Prostate gland (tissue), 2 donors: ENCODE data around the gene COL4A3. TPM values are rescaled to one million over a fixed set of nuclear protein-coding genes. Genes with fewer than 3 reads are reported as not detected.

Experiments
- DNase-seq: peaks from one replicate; pipeline ENCODE4 v3.0.0-alpha.2; 2019; ENCODE audit warnings: low spot score
- H3K27ac ChIP-seq, 2 donors: fragments of 200-600 bp; sonication (generic); 2 replicates each; pipeline ENCODE4 v1.5.1; 2017 to 2019
- H3K27me3 ChIP-seq: fragments of 200-600 bp; sonication (generic); replicated peaks from 2 replicates; pipeline ENCODE4 v1.5.1; 2019; ENCODE audit not compliant: insufficient read depth
- H3K36me3 ChIP-seq, 2 donors: fragments of 200-600 bp; sonication (generic); 1 replicate in 1 of 2; 2 replicates in 1 of 2; pipeline versions ENCODE4 v1.5.1 to v1.8.1; 2017 to 2019
- H3K4me1 ChIP-seq: fragments of 200-600 bp; sonication (generic); replicated peaks from 2 replicates; pipeline ENCODE4 v1.5.1; 2019
- H3K4me3 ChIP-seq, 2 donors: fragments of 200-600 bp; sonication (generic); 2 replicates each; pipeline ENCODE4 v1.5.1; 2017 to 2019
- H3K9me3 ChIP-seq: fragments of 200-600 bp; sonication (generic); 2 replicates; pipeline ENCODE4 v1.5.1; 2017
- POLR2A ChIP-seq: fragments of 450-650 bp; IDR thresholded peaks from one replicate; pipeline ENCODE4 v1.6.1; 2016; ENCODE audit warnings: antibody characterized with exemption, mild to moderate bottlenecking
- POLR2AphosphoS5 ChIP-seq: sonication (generic); formaldehyde crosslinking; IDR thresholded peaks from one replicate; pipeline ENCODE4 v1.6.1; 2017; ENCODE audit warnings: antibody characterized with exemption
- WGBS: methylation state at CpG from one replicate; pipeline ENCODE4 v1.1.5; 2018; 5-methylcytosine and 5-hydroxymethylcytosine counted together
- intact Hi-C: fragments of 100-400 bp; cut with DNase I; formaldehyde crosslinking; loops from one replicate; pipeline ENCODE4 v1.14.2; 2022
- total RNA-seq, 2 donors: library from RNA; depleted of rRNA; stranded (reverse); fragments of >200 nt; gene quantifications; one replicate each; pipeline ENCODE4 v1.1.0, GENCODE V29; 2016
- TF ChIP-seq, protein P1 (sequence below), 4 experiments: fragments of 200-600 bp in 2 of 4; fragments of 450-650 bp in 2 of 4; sonication (generic) in 2 of 4; IDR thresholded peaks; 1 replicate in 3 of 4; 2 replicates in 1 of 4; pipeline ENCODE4 v1.5.1; 2016 to 2019; ENCODE audit warnings: antibody characterized with exemption in 4 of 4, mild to moderate bottlenecking in 2 of 4, moderate library complexity in 2 of 4

The COL4A3 gene
- 1 to 10 TPM; 3.5 to 7.0 TPM for total RNA-seq

DNA sequence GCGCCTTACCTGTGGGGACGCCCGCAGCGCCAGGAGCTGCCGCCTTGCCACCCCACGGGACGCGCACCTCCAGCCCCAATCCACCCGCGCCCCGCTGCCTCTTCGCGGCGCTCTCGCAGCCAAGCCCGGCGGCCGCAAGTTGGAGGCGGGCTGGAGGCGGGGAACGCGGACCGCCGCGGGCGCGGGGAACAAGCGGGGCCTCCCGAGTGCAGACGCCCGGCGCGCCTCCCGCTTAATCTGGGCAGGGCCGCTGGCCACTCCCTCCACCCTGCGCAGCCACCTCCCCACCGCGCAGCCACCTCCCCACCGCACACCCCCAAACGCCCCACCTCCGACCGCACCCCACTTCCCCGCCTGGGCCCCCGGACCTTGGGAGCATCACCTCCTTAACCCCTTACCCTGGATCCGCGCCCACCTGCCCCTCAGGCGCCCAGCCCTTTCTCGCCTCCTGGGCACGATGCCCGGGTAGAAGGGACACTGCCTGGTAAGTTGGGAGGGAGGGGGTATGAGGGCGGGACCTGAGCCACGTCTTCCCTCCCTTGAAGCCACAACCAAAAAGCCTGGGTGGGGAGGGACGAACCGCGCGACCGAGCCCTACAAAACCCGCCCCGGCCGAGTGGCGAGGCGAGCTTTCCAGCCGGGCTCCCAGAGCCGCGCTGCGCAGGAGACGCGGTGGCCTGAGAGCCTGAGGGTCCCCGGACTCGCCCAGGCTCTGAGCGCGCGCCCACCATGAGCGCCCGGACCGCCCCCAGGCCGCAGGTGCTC lies at the start of gene COL4A3, which contains the start of gene COL4A4:
Gene COL4A3, plus strand, starts transcription at position 627 of the 765 bp plus-strand sequence. Its CDS starts 103 bp downstream, at position 730.
Gene COL4A4, minus strand, starts transcription at position 208 of the 765 bp plus-strand sequence. CDS start 16,722 bp downstream, outside the sequence.
- under 1% methylated on average over 51 of the region's 77 CpGs for WGBS
- Histone ChIP-seq H3K27ac (peak within 1 kb of the TSS; percentile 54 to 76), H3K4me1 (no peaks in the 10 kb centered on the region), H3K27me3 (no peaks in the 10 kb centered on the region), H3K36me3 (no peaks in the 10 kb centered on the region), H3K9me3 (no peaks in the 10 kb centered on the region), H3K4me3 (peak within 1 kb of the TSS; percentile 47 to 50)
- intact Hi-C loops: no loop called here
- DNase-seq: peak; percentile 16
- TF ChIP-seq POLR2A (no peak), POLR2AphosphoS5 (no peak)
- TF ChIP-seq, protein P1, sequence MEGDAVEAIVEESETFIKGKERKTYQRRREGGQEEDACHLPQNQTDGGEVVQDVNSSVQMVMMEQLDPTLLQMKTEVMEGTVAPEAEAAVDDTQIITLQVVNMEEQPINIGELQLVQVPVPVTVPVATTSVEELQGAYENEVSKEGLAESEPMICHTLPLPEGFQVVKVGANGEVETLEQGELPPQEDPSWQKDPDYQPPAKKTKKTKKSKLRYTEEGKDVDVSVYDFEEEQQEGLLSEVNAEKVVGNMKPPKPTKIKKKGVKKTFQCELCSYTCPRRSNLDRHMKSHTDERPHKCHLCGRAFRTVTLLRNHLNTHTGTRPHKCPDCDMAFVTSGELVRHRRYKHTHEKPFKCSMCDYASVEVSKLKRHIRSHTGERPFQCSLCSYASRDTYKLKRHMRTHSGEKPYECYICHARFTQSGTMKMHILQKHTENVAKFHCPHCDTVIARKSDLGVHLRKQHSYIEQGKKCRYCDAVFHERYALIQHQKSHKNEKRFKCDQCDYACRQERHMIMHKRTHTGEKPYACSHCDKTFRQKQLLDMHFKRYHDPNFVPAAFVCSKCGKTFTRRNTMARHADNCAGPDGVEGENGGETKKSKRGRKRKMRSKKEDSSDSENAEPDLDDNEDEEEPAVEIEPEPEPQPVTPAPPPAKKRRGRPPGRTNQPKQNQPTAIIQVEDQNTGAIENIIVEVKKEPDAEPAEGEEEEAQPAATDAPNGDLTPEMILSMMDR (IDR thresholded peaks at IDR 0.05): no peak

DNA sequence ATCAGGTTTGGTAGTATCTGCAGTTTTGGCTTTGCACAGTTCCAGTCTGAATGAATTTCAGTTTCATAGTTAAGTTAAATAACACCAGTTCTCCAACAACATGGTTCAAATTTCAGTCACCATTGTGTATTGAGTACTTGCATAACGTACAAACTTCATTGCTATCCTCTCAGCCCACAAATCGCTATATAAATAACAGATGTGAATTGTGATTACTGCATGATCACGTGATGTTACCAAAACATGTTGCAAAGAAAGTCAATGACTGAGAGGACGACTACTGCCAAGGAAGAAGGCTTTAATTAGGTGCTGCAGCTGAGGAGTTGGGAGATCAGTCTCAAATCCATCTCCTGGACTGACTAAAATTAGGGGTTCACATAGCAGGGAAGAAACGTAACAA lies 48.7 kb upstream of the COL4A3 start:
- TF ChIP-seq POLR2AphosphoS5 (no peak), POLR2A (no peak)
- TF ChIP-seq, protein P1 (IDR thresholded peaks at IDR 0.05): no peak
- Histone ChIP-seq H3K27ac (no peak overlapping the region), H3K9me3 (no peaks in the 10 kb centered on the region), H3K36me3 (no peaks in the 10 kb centered on the region), H3K27me3 (no peaks in the 10 kb centered on the region), H3K4me1 (no peaks in the 10 kb centered on the region), H3K4me3 (no peak overlapping the region)
- intact Hi-C loops: no loop called here
- 63% methylated on average over 5 of the region's 5 CpGs for WGBS
- DNase-seq: no peak

DNA sequence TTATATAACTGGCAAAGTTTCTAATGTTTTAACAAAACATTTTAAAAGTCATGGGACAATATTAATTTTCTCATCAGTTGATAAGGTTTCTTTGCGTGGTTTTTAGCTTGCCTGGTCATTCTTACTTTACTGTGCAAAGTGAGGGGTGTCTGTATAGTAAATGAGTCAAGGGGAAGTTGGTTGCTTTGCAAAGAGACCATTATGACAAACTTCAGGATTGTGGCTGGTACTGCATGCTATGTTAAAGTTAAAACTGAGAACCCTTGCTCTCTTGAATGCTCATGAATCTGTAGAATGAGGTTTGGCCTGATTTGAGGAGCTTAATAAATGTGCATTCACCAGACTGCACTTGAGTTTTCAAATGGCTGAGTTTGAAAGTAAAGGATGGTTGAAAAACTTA lies 47.4 kb upstream of the COL4A3 start:
- intact Hi-C loops: no loop called here
- no peak overlapping the region for H3K27ac ChIP-seq
- no peaks in the 10 kb centered on the region for H3K27me3 ChIP-seq
- DNase-seq: no peak
- H3K4me3 ChIP-seq: no peak overlapping the region
- no peaks in the 10 kb centered on the region for H3K36me3 ChIP-seq
- H3K4me1 ChIP-seq: no peaks in the 10 kb centered on the region
- WGBS: 91% methylated on average over 1 of the region's 1 CpG
- TF ChIP-seq, protein P1 (IDR thresholded peaks at IDR 0.05): no peak
- TF ChIP-seq POLR2A (no peak), POLR2AphosphoS5 (no peak)
- no peaks in the 10 kb centered on the region for H3K9me3 ChIP-seq

DNA sequence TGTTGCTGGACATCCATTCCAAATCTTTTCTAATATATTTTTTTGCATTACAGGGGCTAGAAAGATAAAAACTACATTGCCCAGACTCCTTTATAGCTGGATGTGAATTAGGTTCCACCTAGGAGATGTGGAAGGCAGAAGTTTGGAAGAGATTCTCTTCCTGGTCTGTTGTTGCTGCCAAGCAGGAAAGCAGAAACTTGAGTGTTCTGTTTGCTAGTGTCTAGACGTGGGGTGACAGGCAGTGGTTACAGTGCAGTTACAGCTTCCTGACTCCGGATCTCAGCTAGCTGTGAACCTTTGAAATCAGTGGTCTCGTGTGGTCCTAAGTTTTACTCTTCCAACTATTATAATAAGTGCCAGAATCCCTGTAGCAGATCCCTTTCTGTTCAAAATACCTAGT lies 46.6 kb upstream of the COL4A3 start:
- Histone ChIP-seq H3K27me3 (no peaks in the 10 kb centered on the region), H3K4me1 (no peaks in the 10 kb centered on the region), H3K27ac (no peak overlapping the region), H3K36me3 (no peaks in the 10 kb centered on the region), H3K4me3 (no peak overlapping the region), H3K9me3 (no peaks in the 10 kb centered on the region)
- TF ChIP-seq POLR2A (no peak), POLR2AphosphoS5 (no peak)
- TF ChIP-seq, protein P1 (IDR thresholded peaks at IDR 0.05): no peak
- DNase-seq: no peak
- intact Hi-C loops: no loop called here
- 40% methylated on average over 3 of the region's 3 CpGs for WGBS

DNA sequence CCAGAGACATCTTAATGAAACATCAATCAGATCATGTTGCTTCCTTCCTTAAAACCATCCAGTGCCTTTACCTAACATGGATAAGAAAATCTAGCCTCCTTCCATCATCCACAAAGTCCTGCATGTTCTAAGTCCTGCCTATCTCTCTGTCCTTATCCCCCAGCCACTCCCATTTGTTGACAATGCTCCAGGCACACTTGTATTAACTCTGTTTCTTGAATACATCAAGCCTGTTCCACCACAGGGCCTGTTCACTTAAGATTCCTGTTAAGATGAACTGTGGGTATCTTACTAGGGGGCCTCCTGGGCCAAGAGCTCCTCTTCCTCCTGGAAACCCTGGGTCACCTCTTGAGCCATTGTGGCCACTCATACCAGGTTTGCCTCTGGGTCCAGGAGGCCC lies 46.1 kb upstream of the COL4A3 start:
- TF ChIP-seq POLR2A (no peak), POLR2AphosphoS5 (no peak)
- TF ChIP-seq, protein P1 (IDR thresholded peaks at IDR 0.05): no peak
- intact Hi-C loops: no loop called here
- Histone ChIP-seq H3K9me3 (no peaks in the 10 kb centered on the region), H3K4me3 (no peak overlapping the region), H3K27ac (no peak overlapping the region), H3K4me1 (no peaks in the 10 kb centered on the region), H3K36me3 (no peaks in the 10 kb centered on the region), H3K27me3 (no peaks in the 10 kb centered on the region)
- DNase-seq: no peak
